PFSK-1 (cell line): Measurements from ENCODE around the gene CXCL17.

Source experiments
- FOXP2 ChIP-seq: optimal IDR thresholded peaks from 2 replicates; pipeline ENCODE3; 2011; ENCODE audit warnings: borderline replicate concordance, control low read depth, inconsistent platforms; ENCODE audit not compliant: insufficient read depth; ENCODE audit errors: extremely low read length, extremely low read depth
- POLR2AphosphoS5 ChIP-seq: IDR thresholded peaks from 2 replicates; pipeline ENCODE4 v1.6.1; 2012; ENCODE audit warnings: low read depth, mild to moderate bottlenecking, control low read depth, low read length, moderate library complexity
- REST ChIP-seq, 2 experiments: IDR thresholded peaks; 2 replicates each; pipeline versions ENCODE4 v1.6.1 to v1.8.0; 2011 to 2012; ENCODE audit warnings: low read depth in 2 of 2, low read length in 2 of 2, control low read depth in 1 of 2, inconsistent platforms in 1 of 2, mild to moderate bottlenecking in 1 of 2, moderate library complexity in 1 of 2; ENCODE audit not compliant: insufficient read depth in 1 of 2
- SIN3A ChIP-seq: IDR thresholded peaks from 2 replicates; pipeline ENCODE4 v1.6.1; 2012; ENCODE audit warnings: mild to moderate bottlenecking, low read length, moderate library complexity, borderline replicate concordance; ENCODE audit not compliant: insufficient read depth
- TAF1 ChIP-seq: IDR thresholded peaks from 2 replicates; pipeline ENCODE4 v1.6.1; 2012; ENCODE audit warnings: low read length, control low read depth, borderline replicate concordance; ENCODE audit not compliant: insufficient read depth

Gene CXCL17

DNA sequence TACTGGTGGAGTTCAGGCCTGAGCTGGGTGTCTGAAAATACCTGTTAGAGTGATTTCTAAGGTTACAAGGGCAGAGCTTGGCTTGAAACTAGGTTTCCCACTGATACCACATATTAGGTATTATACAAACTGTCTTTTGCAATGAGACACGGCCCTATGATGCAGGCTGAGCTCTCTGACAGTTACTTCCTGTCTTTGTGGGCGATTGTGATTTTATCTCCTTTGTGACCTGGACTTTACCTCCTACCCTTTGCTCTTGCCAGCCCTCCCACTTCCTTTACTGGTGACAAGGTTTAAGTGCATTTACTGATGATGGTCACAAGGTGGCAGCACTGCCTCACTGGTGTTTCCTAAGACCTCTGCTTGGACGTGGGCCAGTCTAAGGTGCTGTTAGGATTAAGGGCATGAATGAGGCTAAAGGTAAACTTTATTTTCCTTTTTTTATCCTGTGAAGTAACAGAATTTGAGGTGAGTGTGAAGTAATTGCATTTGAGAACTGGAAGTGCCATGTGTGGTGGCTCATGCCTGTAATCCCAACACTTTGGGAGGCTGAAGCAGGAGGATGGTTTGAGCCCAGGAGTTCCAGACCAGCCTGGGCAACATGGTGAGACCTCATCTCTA, 7.7 kb upstream of the CXCL17 start:
- TF ChIP-seq POLR2AphosphoS5: no peak
- TF ChIP-seq TAF1: no peak
- no peak for TF ChIP-seq SIN3A
- TF ChIP-seq REST (IDR thresholded peaks at IDR 0.05; ENCODE audit: insufficient read depth in 1 of 2, low read depth in 2 of 2, low read length in 2 of 2): no peak
- no peak for TF ChIP-seq FOXP2

DNA sequence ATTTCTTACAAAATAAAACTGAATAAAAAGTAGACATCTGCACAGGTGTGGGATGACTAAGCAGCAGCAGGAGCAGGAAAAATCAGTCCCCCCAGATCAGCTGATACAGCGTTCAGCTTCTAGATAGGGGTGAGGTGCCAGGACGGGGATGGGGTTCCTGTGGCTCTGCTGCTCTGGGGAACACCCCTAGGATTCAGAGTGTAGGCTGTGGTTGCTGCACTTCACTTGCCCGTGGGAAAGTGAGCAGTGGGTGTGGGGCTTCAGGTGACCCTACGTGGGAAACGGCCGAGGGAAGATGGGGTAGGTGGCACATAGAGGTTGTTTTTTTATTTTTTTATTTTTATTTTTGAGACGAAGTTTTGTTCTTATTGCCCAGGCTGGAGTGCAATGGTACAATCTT, 3.2 kb upstream of the CXCL17 start:
- TF ChIP-seq POLR2AphosphoS5 (no peak), SIN3A (no peak)

DNA sequence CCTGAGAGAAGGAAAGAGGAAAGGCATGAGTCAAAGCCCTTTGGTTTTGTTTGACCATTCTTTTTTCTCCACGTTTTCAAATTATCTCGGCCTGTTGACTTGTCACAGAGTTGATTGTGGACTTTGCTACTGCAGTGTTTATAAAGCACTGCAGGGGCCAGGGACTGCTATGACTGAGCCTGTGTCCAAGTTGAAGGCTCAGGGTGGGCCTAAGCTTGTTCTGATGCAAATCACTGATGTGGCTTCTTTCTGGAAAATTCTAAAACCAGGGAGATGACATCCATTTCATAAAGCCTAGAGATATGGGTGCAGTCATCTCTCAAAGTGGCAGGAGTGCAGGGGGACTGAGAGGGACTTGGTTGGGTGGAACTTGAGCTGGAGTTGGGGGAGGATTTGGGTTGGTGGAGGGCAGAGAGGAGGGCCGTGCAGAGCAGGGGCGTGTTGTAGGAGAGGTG, 1.2 kb upstream of the CXCL17 start:
- TF ChIP-seq TAF1 (no peak), POLR2AphosphoS5 (no peak), FOXP2 (no peak), SIN3A (no peak), REST (IDR thresholded peaks at IDR 0.05; ENCODE audit: insufficient read depth in 1 of 2, low read depth in 2 of 2, low read length in 2 of 2) (no peak)

- TF ChIP-seq REST (IDR thresholded peaks at IDR 0.05; ENCODE audit: insufficient read depth in 1 of 2, low read depth in 2 of 2, low read length in 2 of 2) (no peak), POLR2AphosphoS5 (no peak), FOXP2 (no peak), SIN3A (no peak), TAF1 (no peak)
Measured at GRCh38 chr19:42441049-42441445, 1.7 kb downstream of the CXCL17 start.

DNA sequence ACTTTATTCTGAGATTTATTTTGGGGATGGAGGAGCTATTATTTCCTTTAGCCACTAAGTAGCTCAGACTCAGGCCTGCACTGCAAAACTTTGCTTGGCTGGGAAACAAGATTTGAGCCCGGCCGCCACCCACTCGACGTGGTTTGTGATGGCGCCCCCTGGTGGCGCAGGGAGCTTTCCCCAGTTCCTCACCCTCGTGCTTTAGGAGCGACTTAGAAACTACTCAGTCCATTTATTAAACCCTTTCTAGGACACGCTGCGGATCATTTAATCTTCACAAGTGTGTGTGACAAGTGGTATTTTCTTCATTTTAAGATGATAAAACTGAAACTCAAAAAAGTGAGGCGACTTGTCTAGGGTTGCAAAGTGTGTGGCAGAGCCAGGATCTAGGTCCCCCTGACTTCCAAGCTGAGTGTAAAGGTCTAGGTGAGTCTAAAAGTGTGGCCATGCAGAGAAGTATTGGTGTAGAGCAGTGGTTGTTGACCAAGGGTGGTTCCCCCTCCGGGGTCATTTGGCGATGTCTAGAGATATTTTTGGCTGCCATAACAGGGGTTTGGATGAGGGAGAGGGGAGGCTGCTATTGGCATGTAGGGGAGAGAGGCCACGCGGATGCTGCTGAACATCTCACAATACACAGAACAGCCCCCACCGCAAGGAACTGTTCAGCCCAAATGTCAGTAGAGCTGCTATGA, 2.2 kb downstream of the CXCL17 start:
- TF ChIP-seq REST (IDR thresholded peaks at IDR 0.05; ENCODE audit: insufficient read depth in 1 of 2, low read depth in 2 of 2, low read length in 2 of 2) (no peak), FOXP2 (no peak), TAF1 (no peak), SIN3A (no peak), POLR2AphosphoS5 (no peak)
